GM18951 (cell line): ENCODE results near the gene HPS1.

Experiments
- POLR2A ChIP-seq: IDR thresholded peaks from 4 replicates; pipeline ENCODE4 v1.6.1; 2011; ENCODE audit warnings: mild to moderate bottlenecking; ENCODE audit not compliant: insufficient read length, insufficient read depth; ENCODE audit errors: extremely low read depth
- in situ Hi-C: fragments of 300-500 bp; cut with MboI; formaldehyde crosslinking; loops from one replicate; pipeline ENCODE4 v1.12.0; 2022; ENCODE audit warnings: low sequenced_read_pairs, mixed read lengths, inconsistent platforms; ENCODE audit not compliant: unreplicated experiment

The HPS1 gene

DNA sequence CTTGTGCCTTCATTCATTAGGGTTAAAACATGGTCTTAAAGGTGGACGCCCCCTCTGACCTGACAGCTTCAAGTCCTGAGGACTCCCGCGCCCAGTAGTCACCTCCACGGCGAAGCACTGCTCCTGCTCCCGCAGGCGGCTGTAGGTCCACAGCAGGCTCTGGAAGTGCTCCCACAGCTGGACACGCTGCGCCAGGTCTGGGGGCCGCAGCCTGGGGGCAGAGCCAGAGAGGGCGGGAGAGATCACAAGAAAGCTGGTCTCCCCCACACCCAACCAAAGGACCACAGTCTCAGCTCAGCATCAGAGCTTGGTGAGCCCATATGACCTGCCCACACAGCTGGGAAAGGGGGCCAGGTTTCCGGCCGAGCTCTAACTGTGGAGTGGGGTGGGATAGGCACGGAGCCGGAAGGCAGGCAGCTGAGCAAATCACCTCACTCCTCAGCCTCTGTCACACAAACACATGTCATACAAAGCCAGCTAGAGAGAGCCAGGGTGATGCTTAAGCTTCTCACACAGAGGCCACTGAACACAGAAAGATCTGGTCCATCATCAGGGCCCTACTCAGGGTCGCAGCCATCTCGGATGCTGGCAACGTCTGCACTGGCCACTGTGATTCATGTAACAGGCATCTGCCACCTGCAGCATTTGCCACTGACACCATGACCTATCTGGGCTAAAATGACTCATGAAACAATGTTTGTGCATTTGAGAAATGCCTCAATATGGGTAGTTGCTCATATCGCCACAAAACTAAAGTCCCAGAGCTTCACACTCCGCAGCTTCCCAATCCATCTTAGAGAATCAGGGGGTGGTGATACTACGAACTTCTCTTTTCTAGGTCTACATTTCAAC, 12.6 kb downstream of the HPS1 start:
- in situ Hi-C loops = no loop called here
- no peak for TF ChIP-seq POLR2A

DNA sequence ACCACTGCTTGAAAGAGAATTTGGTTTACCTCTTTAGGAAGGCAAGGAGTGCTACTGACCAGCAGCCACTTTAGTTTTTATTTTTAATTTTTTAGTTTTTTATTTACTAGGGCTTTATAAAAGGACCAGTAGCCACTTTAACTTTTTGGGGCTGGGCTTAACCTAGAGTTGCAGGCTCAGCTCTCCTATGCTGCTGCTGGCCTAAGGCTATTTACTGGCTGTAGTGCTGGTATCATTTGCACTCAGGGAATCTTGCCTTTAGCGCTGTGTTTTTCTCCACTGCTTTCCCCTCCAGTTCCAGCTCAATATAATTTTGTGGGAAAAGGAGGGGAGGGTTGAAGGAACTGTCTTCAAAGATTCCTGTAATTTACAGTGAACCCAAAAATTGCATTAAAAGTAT, 13.4 kb downstream of the HPS1 start:
- in situ Hi-C loops = no loop called here
- TF ChIP-seq POLR2A = no peak

DNA sequence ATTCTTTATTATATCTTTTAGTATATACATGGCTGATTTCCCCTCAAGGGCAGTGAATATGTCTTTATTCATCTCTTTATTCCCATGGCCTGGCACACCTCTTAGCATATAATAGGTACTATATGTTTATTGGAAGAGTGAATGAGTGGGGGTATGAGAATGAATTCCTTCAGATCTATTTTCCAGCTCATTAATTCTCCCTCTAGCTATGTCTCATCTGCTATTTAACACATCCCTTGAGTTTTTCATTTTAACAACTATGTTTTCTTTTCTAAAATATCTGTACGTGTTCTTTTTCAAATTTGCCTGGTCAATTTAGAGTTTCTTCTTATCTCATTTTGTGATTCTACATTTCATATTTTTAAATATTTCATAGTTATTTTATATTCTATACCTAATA, 14.4 kb downstream of the HPS1 start:
- no peak for TF ChIP-seq POLR2A

DNA sequence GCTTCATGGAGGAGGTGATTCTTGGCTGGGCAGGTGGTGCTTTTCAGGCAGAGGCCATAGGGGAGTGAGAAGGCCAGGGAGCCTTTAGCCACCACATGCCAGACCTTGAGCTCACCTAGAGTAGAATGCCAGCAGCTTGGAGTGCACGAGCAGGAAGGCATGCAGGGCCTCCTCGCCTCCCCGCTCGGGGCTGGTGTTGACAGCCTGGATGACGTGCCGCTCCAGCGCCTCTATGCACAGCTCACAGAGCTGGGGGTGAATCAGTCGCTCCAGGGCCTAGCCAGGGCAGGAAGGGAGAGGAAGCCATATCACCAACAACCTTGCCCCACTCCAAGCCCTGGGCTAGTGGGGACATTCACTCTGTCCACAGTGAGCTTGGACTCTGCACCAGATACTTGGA, 15.7 kb downstream of the HPS1 start:
- TF ChIP-seq POLR2A = no peak
- in situ Hi-C loops = no loop called here

More for the DNA sequence above, 14.4 kb downstream of the HPS1 start:
- in situ Hi-C loops = no loop called here

DNA sequence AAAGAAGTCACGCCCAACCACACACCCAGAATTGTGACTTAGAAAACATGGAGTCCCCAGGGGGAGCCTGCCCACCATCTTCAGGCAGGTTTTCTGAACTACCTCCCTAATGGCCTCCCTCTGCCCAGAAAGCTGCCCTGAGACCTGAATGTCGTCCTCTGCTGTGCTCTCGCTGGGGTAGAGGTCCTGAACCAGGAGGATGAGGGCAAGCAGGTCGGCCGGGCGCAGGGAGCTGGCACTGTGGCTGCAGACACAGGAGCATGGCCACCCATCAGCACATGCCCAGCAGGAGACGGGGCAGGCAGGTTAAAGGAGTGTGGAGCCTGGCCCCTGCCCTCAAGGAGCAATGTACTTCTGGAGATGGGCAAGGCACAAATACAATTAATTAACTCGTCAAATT, 16.3 kb downstream of the HPS1 start:
- in situ Hi-C loops = no loop called here
- TF ChIP-seq POLR2A = no peak

DNA sequence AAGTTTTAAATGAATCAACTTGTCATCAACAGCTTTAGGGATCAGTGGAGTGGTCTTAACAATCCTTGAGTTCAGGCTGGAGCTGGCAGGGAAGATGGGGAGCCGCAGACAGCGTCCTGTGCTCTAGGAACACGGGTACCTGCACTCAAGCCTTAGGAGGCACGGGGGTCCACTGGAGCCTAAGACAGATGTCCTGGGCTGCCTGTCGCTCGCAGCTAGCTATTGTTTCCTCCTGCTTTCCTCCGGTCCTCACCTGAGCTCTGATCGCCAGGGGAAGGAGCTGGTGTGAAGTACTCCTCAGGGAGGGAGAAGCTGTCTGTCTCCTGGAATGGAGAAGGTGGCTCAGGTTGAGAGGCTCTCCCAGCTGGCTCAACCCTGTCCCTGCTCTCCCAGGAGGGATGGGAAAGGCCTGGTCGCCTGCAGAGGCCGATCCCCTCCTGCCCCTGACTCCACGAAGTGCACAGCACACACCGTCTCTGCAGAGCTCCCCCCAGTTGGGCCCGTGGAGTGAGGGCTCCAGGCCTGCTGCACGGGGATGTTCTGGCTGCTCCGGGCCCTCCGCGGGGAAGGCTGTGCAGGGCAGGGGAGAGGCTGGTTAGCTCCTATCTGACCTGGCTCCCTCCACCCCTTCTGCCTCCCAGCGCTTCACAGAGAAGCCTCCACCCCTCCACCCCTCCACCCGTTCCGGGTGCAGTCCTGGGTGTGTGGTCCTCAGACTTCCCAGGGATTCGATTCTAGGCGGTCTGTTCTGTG, 17.2 kb downstream of the HPS1 start:
- no peak for TF ChIP-seq POLR2A
- in situ Hi-C loops = no loop called here

DNA sequence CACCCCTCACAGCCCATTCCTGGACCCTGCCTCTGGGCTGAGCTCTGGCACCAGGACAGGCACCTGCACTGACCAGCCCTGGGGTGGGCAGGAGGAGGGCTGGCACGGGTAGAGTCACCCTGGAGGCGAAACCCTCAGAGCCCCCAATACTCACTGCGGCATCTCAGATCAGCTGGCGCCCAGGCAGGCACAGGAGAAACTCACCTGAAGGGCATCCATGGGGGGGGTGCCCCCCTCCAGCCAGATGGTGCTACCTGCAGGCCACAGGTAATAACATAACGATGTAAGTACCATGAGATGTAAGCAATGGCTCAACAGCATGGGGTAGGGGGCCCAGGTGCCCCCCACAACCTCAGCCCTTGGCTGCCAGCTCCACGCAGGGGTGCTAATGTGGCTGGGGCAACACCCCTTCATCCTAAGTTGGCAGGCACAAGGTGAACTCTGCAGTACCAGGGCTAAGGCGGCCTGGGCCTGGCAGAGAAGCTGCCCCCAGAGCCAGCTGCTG, 19.7 kb downstream of the HPS1 start:
- in situ Hi-C loops = no loop called here

DNA sequence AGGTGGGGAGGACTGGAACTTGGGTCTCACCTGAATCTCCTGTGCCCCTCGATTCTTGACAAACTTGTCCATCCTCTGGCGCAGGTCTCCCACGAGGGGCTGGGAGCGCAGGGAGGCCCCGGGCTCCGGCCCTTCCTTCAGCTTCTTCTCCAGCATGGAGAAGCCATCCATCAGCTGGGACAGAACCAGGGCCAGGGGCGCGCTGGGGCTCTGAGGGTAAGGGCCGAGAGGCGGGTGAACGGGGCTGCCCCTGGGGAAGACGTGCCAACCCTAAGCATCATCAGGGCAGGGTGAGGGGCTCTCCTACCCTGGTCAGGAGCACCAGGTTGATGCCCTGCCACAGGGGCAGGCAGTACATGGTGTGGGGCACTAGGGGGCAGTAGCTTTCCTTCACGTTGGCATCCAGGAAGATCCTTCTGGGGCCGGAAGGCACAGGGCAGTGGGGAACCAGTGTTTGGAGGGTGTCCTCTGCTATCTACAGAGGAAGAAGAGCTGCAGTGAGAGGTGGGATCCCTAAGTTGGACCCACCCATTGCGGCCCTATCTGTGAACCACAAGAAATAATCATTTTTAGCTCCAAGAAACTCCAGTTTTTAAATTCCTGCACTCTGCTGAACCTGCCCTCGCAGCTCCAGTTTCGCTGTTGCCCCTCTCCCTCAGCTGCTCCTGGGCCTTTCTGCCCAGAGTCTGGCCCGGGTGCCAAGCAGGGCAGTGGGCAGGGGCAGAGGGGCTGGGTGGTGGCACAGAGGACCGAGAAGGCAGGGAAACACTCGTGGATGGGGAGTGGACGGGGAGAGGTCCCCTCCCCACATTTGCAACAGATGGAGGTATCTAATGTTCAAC, 21.0 kb downstream of the HPS1 start:
- in situ Hi-C loops = no loop called here
- no peak for TF ChIP-seq POLR2A

More for the DNA sequence above, 19.7 kb downstream of the HPS1 start:
- no peak for TF ChIP-seq POLR2A

DNA sequence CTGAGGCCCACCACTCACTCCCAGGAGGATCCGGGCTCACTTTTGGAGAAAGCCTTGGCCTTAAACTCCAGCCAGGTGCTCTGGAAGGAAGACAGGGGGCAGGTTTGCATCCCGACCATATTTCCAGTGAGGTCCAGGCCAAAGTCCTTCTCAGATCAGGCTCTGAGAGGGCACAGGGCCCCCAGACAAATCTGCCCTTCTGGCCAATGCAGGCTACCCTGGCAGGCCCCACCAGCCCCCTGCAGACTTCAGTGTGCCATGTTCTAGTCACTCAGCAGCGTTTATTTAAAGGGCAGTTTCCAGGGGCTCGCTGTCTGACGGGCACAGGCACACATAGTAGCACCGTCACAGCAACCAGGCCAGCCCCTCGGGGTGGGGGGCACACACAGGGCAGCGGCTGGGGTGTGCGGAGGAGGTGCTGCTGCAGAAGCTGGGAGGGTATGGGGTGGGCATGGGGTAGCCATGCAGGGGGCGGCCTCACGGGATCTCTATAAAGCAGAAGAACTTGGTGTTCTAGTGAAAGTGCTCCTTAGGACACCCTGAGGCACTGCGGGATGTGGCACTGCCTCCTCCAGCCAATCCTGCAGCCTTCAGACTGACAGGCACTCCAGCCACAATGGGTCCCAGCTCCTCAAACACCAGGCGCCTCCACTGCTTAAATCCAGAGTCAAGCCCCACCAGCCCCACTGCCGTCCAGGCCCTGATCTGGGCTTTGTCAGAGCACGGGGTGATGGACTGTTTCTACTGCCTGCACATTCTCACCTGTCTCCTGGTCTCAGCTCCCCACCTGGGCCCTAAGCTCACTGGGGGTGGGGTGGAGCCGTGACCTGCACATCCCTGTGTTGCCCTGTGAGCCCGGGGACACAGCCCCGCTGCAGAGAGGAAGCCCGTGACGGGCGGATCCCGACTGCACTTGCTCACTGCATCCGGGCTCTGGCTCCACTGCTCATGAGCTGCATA, 22.2 kb downstream of the HPS1 start:
- in situ Hi-C loops = no loop called here
- no peak for TF ChIP-seq POLR2A

DNA sequence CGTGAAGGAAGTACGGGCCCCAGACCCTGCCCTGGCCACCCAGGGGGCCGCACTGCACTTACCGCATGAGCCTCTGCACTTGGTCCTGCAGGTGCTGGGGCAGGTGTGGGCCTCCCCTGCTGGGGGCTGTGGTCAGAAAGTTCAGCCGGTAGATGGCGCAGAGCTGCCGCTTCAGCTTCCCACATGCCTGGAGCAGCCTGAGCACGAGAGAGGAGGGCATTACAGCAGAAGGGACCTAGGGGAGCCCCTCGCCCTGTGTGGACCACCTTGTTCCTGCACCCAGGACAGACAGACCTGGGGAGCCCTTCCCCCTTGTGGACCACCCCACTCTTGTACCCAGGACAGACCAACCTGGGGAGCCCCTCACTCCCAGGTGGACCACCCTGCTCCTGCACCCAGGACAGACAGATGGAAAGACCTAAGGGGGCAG, 23.0 kb downstream of the HPS1 start:
- TF ChIP-seq POLR2A = no peak
- in situ Hi-C loops = no loop called here

DNA sequence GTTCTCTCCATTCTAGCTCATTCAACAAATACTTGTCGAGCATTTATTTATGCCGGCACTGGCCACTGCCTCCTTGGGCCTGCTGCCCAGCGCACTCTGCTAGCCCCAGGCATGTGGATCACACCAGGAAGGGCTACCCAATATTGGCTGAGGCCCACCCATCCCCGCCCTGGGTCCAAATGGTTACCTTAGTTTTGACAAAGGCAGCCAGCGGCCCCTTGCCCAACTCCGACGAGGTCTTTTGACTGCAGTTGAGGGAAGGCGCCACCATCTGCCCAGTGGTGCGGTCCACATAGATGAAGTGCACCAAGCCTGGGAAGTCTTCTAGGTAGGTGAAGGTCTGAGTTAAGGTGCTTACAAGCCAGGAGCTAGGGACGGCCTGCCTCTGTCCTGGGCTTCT, 24.6 kb downstream of the HPS1 start:
- no peak for TF ChIP-seq POLR2A
- in situ Hi-C loops = no loop called here

DNA sequence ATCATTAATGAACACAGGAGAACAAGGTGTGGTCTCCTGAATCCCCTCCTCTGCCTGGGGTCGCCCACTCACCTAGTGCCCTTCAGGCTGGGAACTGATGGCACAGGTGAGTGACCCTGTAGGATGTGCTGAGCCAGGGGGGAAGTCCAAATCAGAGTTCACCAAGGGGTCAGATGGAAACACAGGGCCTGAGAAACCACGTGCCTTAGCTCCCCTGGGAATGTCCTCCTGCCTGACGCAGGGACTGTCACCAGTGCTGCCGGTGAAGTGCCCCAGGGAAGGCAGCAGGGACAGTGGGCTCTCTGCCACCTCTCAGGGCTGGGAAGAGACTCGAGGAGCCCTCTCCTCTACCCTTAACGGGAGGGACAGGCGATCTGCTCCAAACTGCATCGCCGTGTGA, 25.9 kb downstream of the HPS1 start:
- in situ Hi-C loops = no loop called here
- no peak for TF ChIP-seq POLR2A
